Osteocyte (in vitro differentiated cells): Measurements from ENCODE around the gene IGF1R. TPM values are rescaled to one million over a fixed set of nuclear protein-coding genes. Genes with fewer than 3 reads are reported as not detected.
"Not testable (repeated sequence)": the region's sequence is repeated elsewhere in the genome, so short reads cannot be mapped to it uniquely, and the experiment has no call there.

Experiments used
- DNase-seq: peaks from one replicate; pipeline ENCODE4 v3.0.0; 2021; ENCODE audit warnings: mixed read lengths; ENCODE audit not compliant: unreplicated experiment; ENCODE audit errors: extremely low spot score
- H3K27ac Mint-ChIP-seq: one replicate; pipeline ENCODE4 v1.8.0; 2021; ENCODE audit warnings: mild to moderate bottlenecking, mixed read lengths; ENCODE audit not compliant: unreplicated experiment
- H3K27me3 Mint-ChIP-seq: one replicate; pipeline ENCODE4 v1.8.0; 2021; ENCODE audit warnings: mixed read lengths; ENCODE audit not compliant: unreplicated experiment
- H3K36me3 Mint-ChIP-seq: one replicate; pipeline ENCODE4 v1.8.0; 2021; ENCODE audit warnings: mixed read lengths; ENCODE audit not compliant: unreplicated experiment
- H3K4me1 Mint-ChIP-seq: one replicate; pipeline ENCODE4 v1.8.0; 2021; ENCODE audit warnings: mixed read lengths; ENCODE audit not compliant: unreplicated experiment
- H3K4me3 Mint-ChIP-seq: one replicate; pipeline ENCODE4 v1.8.0; 2021; ENCODE audit warnings: mild to moderate bottlenecking, moderate library complexity, mixed read lengths; ENCODE audit not compliant: unreplicated experiment
- H3K9me3 Mint-ChIP-seq: one replicate; pipeline ENCODE4 v1.8.0; 2021; ENCODE audit warnings: mixed read lengths; ENCODE audit not compliant: unreplicated experiment
- total RNA-seq: library from RNA; stranded (reverse); gene quantifications from 2 replicates; pipeline ENCODE4 v1.2.1, GENCODE V29; 2021
- TF ChIP-seq, protein P1 (sequence below): fragments of 200-600 bp; sonication (generic); IDR thresholded peaks from 2 replicates; pipeline ENCODE4 v1.5.0; 2021; ENCODE audit warnings: antibody characterized with exemption, mild to moderate bottlenecking, moderate library complexity

Gene IGF1R
- total RNA-seq, 1 donor from 2014 or later, result 174 TPM

DNA sequence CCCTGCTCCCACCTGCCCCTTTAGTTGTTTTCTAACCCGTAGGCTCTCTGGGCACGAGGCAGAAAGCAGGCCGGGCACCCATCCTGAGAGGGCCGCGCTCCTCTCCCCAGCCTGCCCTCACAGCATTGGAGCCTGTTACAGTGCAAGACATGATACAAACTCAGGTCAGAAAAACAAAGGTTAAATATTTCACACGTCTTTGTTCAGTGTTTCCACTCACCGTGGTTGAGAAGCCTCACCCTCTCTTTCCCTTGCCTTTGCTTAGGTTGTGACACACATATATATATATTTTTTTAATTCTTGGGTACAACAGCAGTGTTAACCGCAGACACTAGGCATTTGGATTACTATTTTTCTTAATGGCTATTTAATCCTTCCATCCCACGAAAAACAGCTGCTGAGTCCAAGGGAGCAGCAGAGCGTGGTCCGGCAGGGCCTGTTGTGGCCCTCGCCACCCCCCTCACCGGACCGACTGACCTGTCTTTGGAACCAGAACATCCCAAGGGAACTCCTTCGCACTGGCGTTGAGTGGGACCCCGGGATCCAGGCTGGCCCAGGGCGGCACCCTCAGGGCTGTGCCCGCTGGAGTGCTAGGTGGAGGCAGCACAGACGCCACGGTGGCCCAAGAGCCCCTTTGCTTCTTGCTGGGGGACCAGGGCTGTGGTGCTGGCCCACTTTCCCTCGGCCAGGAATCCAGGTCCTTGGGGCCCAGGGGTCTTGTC is 310.7 kb downstream of the IGF1R start:
- no peak for DNase-seq
- H3K27ac Mint-ChIP-seq, result no peak overlapping the region
- peaks cover 63% of the 10 kb centered on the region for H3K36me3 Mint-ChIP-seq
- H3K4me1 Mint-ChIP-seq, result peaks cover 11% of the 10 kb centered on the region
- no peak overlapping the region for H3K4me3 Mint-ChIP-seq
- H3K27me3 Mint-ChIP-seq, result no peaks in the 10 kb centered on the region
- TF ChIP-seq, protein P1, sequence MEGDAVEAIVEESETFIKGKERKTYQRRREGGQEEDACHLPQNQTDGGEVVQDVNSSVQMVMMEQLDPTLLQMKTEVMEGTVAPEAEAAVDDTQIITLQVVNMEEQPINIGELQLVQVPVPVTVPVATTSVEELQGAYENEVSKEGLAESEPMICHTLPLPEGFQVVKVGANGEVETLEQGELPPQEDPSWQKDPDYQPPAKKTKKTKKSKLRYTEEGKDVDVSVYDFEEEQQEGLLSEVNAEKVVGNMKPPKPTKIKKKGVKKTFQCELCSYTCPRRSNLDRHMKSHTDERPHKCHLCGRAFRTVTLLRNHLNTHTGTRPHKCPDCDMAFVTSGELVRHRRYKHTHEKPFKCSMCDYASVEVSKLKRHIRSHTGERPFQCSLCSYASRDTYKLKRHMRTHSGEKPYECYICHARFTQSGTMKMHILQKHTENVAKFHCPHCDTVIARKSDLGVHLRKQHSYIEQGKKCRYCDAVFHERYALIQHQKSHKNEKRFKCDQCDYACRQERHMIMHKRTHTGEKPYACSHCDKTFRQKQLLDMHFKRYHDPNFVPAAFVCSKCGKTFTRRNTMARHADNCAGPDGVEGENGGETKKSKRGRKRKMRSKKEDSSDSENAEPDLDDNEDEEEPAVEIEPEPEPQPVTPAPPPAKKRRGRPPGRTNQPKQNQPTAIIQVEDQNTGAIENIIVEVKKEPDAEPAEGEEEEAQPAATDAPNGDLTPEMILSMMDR, result no peak
- H3K9me3 Mint-ChIP-seq, result peaks cover 9% of the 10 kb centered on the region

DNA sequence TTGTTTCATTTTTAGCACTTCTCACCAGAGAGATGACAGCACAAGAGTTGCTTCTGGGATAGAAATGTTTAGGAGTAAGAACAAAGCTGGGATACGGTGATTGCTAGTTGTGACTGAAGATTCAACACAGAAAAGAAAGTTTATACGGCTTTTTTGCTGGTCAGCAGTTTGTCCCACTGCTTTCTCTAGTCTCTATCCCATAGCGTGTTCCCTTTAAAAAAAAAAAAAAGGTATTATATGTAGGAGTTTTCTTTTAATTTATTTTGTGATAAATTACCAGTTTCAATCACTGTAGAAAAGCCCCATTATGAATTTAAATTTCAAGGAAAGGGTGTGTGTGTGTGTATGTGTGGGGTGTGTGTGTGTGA is 311.3 kb downstream of the IGF1R start:
- peaks cover 63% of the 10 kb centered on the region for H3K36me3 Mint-ChIP-seq
- H3K4me1 Mint-ChIP-seq, result peaks cover 6% of the 10 kb centered on the region
- DNase-seq, result no peak
- no peak overlapping the region for H3K27ac Mint-ChIP-seq
- TF ChIP-seq, protein P1, result no peak
- H3K9me3 Mint-ChIP-seq, result peaks cover 9% of the 10 kb centered on the region
- no peaks in the 10 kb centered on the region for H3K27me3 Mint-ChIP-seq
- H3K4me3 Mint-ChIP-seq, result no peak overlapping the region

DNA sequence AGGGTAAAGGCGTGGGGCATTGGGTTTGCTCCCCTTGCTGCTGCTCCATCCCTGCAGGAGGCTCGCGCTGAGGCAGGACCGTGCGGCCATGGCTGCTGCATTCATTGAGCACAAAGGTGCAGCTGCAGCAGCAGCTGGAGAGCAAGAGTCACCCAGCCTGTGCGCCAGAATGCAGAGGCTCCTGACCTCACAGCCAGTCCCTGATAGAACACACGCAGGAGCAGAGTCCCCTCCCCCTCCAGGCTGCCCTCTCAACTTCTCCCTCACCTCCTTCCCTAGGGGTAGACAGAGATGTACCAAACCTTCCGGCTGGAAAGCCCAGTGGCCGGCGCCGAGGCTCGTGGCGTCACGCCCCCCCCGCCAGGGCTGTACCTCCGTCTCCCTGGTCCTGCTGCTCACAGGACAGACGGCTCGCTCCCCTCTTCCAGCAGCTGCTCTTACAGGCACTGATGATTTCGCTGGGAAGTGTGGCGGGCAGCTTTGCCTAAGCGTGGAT is 312.3 kb downstream of the IGF1R start:
- H3K27me3 Mint-ChIP-seq, result no peaks in the 10 kb centered on the region
- no peak for DNase-seq
- TF ChIP-seq, protein P1, result no peak
- H3K4me1 Mint-ChIP-seq, result peaks cover 4% of the 10 kb centered on the region
- no peak overlapping the region for H3K4me3 Mint-ChIP-seq
- no peak overlapping the region for H3K27ac Mint-ChIP-seq
- peaks cover 9% of the 10 kb centered on the region for H3K9me3 Mint-ChIP-seq
- H3K36me3 Mint-ChIP-seq, result peaks cover 63% of the 10 kb centered on the region

DNA sequence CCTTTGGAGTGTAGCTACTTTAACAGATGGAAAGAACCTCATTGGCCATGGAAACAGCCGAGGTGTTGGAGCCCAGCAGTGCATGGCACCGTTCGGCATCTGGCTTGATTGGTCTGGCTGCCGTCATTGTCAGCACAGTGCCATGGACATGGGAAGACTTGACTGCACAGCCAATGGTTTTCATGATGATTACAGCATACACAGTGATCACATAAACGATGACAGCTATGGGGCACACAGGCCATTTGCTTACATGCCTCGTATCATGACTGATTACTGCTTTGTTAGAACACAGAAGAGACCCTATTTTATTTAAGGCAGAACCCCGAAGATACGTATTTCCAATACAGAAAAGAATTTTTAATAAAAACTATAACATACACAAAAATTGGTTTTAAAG is 315.1 kb downstream of the IGF1R start:
- DNase-seq, result no peak
- H3K4me3 Mint-ChIP-seq, result no peak overlapping the region
- H3K27ac Mint-ChIP-seq, result no peak overlapping the region
- H3K27me3 Mint-ChIP-seq, result no peaks in the 10 kb centered on the region
- H3K36me3 Mint-ChIP-seq, result peaks cover 44% of the 10 kb centered on the region
- H3K9me3 Mint-ChIP-seq, result peaks cover 9% of the 10 kb centered on the region
- TF ChIP-seq, protein P1, result no peak
- H3K4me1 Mint-ChIP-seq, result peaks cover 15% of the 10 kb centered on the region

GRCh38 chr15:98964466-98965133 is 316.3 kb downstream of the IGF1R start:
- no peaks in the 10 kb centered on the region for H3K27me3 Mint-ChIP-seq
- TF ChIP-seq, protein P1, result no peak
- no peak overlapping the region for H3K27ac Mint-ChIP-seq
- peaks cover 33% of the 10 kb centered on the region for H3K36me3 Mint-ChIP-seq
- H3K9me3 Mint-ChIP-seq, result peaks cover 9% of the 10 kb centered on the region
- no peak overlapping the region for H3K4me3 Mint-ChIP-seq
- peaks cover 15% of the 10 kb centered on the region for H3K4me1 Mint-ChIP-seq
- no peak for DNase-seq

DNA sequence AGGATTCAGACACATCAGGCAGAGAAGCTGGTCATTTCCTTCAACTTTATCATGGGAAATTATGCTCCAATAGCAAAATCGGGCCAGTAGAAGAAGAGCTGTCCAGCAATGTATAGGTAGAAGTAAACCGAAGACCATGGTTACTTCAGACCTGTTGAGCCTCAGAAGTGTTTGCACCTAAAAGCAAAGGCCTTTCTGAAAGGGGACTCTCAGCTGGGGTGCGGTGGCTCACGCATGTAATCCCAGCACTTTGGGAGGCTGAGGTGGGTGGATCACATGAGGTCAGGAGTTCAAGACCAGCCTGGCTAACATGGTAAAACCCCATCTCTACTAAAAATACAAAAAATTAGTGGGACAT is 316.8 kb downstream of the IGF1R start:
- H3K4me3 Mint-ChIP-seq, H3K27me3 Mint-ChIP-seq, H3K27ac Mint-ChIP-seq, H3K9me3 Mint-ChIP-seq, DNase-seq: not testable (repeated sequence)
- Mint-ChIP-seq H3K36me3 (peaks cover 31% of the 10 kb centered on the region), H3K4me1 (peaks cover 15% of the 10 kb centered on the region)
